Daoy (cell line): ENCODE data around the gene HHAT. TPM values are rescaled to one million over a fixed set of nuclear protein-coding genes. Genes with fewer than 3 reads are reported as not detected.
"Not testable (repeated sequence)": the region's sequence is repeated elsewhere in the genome, so short reads cannot be mapped to it uniquely, and the experiment has no call there.

Source experiments
- DNase-seq: peaks from one replicate; pipeline ENCODE4 v3.0.0-alpha.2; 2015; ENCODE audit warnings: low read depth
- total RNA-seq: library from RNA; depleted of rRNA; stranded (reverse); fragments of >200 nt; shearing (Covaris generic); gene quantifications from 2 replicates; pipeline ENCODE4 v1.2.3, GENCODE V29; 2014

Gene HHAT
- total RNA-seq, 1 experiment from 2014 or later, result 4.4 TPM

- no peak for DNase-seq
Measured at GRCh38 chr1:210645582-210646257, 317.0 kb downstream of the HHAT start.

GRCh38 chr1:210646258-210646616, 317.5 kb downstream of the HHAT start:
- no peak for DNase-seq

DNA sequence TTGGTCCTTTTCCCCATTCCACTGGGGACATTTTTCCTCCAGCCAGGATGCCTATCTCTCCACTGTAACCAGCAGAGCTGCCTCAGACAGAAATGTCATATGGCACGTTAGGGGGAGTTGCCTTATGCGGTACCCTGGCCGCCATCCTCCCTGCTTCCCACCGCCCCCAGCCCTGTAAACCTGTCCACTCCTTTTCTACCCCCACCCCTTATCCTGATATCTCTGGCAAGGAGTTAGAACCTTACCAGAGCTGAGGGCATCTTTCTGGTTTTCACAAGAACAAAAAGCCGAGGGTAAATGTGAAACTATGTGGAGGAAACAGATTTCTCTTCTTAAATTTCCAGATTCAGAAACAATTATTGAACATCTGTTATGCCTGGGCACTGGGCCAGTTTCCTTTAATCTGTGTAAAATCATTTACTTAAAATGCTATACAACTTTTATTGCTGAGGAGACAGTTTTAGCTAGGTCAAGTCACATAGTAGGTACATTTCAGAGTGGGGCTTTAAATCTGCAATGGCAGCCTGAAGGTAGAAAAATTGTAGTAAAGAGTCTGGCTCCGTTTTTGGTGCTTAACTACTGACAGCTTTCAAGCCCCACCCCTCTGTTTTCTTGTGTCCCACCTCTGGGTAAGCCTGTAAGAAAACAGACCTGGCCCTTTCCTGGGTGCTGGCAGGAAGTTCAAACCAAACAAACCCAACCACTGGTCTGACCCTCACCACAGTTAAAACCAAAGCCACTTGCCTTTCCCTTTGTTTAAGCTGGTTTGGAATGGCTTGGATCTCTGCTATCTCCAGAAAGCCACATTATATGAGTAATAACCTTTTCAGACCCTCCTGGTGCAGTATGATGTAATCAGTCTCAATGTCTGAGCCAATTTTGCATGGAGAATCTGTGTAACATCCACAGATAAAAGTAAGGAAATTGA, 319.0 kb downstream of the HHAT start:
- peak; percentile 83 for DNase-seq

GRCh38 chr1:210648588-210649269, 320.0 kb downstream of the HHAT start:
- no peak for DNase-seq

- DNase-seq, result no peak
Measured at GRCh38 chr1:210650403-210650802, 321.7 kb downstream of the HHAT start.

DNA sequence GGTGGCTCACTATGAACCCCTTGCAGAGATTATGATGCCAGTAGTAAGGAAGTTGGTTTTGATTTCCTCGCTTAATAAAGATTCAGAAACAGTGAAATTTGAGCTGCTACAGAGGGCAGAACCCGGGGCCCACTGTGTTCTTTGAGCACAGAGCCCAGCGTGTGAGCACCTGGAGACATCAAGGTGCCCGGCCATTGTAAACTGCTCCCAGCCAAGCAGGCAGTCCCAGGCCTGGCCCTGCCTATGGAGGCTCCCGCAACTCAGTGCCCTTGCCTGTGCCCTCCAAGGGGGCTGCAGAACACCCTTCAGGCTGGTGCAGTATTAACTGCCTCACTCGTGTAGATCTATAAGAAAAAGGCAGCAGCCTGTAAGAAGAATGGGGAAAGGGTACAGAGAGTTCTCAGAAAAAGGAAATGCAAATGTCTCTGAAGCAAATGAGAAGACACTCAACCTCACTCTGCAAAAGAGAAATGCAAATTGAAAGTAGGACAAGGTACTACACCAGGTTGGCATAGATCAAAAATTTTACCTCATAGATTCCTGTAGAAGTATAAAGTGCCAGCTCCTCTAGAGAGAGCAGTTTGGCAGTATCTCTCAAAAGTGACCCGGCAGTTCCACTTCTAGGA, 323.7 kb downstream of the HHAT start:
- DNase-seq, result no peak

DNA sequence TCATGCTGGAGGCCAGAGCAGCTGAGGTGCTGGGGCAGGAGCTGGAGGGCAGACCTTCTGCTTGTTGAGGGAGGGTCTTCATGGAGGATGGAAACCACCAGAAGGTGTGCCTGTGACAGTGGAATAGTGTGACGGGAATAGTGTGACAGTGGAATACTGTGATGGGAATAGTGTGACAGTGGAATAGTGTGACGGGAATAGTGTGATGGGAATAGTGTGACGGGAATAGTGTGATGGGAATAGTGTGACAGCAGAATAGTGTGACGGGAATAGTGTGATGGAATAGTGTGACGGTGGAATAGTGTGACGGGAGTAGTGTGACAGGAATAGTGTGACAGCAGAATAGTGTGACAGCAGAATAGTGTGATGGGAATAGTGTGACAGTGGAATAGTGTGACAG, 325.1 kb downstream of the HHAT start:
- DNase-seq, result no peak

DNA sequence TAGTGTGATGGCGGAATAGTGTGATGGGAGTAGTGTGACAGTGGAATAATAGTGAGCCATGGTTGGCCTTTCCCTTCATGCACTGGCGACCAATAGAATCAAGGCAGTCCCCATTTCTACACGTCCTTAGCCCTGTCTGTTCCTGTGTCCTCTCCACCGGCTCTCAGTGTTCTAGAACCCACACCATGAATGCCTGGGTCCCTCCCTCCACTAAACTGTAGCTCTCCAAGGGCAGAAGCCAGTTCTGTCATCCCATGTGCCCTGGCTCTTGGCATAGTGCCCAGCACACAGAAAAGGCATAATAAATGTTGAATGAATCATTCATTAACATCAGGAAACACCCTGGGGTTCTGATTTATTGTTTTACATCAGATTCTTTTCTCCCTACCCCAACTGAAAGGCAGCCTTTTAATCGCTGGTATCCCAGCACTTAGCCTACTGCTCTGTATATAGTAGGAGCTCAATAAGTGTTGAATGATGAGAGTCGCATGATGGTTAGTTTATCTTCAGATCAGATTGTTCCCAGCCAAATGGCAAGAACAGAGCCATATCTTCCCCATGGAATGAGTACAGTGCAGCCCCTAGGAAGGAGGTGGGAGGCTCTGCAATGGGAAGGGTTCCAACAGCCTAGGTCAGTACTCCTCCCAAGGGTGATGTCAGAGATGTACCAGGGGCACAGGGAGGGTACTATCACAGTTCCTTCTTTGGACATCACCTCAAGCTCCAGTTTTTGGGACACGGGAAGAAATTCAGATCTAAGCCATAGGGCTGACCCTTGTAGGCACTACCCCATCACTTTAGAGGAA, 325.7 kb downstream of the HHAT start:
- DNase-seq, result peak; percentile 55

GRCh38 chr1:210655511-210655910, 326.8 kb downstream of the HHAT start:
- DNase-seq, result no peak

DNA sequence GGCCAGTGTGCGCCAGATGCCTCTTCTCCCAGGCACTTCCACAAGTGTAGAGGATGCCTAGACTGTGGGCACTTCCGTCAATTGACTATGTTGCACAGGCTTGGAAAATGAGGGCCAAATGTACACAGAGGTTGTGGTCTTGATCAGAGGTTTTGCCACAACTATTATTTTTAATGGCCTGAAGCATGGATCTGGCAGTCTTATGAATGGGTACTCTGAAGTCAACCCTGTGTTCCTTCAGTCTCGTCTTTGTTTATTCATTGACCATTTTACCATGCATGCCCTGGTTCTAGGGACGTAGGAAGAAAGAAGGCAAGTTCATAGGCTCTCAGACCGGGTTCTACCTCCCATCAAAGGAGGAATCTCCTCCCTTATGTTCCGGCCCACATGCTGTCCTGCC, 329.1 kb downstream of the HHAT start:
- no peak for DNase-seq

GRCh38 chr1:210661520-210661919, 332.8 kb downstream of the HHAT start:
- DNase-seq, result not testable (repeated sequence)

GRCh38 chr1:210662291-210663050, 333.8 kb downstream of the HHAT start:
- DNase-seq, result no peak

DNA sequence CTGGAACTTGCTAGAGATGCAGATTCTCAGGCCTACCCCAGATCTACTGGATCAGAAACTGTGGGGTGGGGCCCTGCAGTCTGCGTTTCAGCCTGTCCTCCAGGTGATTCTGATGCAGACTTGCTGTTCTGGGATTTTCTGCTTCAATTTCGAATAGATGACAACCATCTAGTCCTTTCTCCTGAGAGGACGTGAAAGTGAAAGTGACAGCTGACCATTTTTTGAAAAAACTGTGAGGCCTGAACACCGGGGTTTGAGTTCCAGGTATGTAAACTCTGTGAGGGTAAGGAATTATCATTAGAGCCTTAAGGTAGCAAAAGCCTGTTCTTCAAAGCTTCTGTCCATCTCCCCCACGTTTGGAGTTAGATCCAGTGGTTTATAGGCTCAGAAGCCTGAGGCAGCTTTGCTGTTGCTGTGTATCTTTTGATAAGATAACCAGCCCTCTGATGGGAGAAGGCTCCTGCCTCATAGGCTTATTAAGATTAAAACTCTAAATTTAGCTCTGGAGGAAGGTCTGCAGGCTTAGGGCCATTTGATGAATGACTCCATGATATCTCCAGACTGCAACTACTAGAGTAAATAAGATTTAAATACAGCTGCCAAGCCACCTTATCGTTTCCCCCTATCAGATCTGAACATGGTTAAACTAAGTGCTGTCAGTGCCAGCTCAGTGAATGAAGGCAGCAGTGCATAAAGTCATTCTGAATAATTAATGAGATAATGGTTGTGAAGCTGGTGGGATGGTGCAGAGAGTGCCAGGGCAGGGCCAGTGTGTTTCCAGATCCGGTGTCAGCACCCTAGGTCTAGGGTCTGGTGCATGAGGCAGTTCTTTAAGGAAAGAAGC, 335.2 kb downstream of the HHAT start:
- no peak for DNase-seq

GRCh38 chr1:210669951-210670350, 341.2 kb downstream of the HHAT start:
- no peak for DNase-seq

- DNase-seq, result no peak
Measured at GRCh38 chr1:210674151-210674550, 345.4 kb downstream of the HHAT start.

DNA sequence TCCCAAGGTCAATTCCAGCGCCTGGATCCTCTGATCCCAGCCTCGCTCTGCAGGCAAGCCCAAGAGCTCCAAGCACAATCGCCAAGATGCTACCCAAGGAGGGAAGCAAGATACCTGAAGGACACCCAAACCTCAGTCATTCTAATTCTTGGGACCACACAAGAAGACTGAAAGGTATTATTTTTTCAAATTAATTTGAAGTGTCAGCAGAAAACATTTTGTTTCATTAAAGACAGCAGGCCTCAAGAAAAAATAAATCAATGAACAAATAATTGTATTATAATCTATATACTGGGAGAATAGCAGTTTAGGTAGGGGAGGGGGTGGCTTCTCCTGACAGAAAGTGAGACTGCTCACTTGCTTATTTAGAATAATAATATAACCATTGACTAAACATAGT, 347.8 kb downstream of the HHAT start:
- DNase-seq, result no peak

DNA sequence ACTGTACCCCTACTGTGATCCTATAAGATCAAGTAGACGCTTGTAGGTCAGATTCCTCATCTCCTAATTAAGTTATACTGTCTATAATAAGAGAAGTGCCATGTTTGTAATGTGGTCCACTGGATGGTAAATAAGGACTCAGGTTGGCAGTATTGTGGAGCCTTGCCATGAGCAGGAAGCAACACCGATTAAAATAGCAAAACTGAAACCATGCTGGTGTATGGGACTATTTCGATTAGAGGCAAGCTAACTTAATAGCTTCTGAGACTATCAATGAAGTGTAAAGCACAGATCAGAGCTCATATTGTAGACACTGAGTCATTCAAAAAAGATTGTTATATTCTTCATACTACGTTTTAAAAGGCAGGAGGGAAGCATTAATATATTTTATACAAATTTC, 348.8 kb downstream of the HHAT start:
- DNase-seq, result no peak

DNA sequence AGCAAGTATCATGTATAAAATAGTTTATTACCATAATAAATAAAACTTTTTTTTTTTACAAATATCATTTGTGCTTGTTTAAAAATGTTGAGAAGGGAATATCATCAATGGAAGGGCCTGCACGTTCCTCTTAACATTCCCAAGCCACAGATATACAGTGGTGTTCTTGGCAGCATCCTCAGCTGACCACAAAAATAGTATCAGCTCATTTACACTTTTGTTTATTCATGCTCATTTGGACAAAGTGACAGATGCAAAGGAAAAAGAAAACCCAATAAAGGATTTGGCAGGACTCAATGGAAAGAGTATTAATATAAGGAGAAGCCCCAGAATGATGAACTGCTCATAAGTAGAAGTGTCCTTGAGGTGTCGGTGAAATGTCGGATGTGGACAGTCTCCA, 349.6 kb downstream of the HHAT start:
- DNase-seq, result no peak

DNA sequence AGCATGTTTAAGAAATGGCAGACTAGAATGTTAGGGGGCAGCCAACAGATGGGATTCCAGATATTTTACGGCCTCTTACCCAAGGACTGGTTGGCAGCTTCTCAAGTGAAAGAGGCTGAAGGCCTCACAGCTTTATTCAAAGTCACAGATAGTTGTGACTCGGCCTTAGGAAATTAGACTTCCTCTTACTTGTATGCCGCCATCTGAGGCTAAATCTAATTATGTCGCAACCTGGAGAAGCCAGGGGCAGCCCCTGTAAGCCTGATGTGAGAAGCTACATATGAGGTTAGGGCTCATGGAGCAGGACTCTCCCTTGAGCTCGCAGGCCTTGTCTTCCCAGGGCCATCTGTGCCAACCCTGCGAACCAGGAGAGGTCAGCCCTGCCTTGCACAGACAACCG, 352.5 kb downstream of the HHAT start:
- DNase-seq, result no peak
